HG03442 (cell line): ENCODE measurements around the gene PCDHGC3.

Source experiments
- ATAC-seq: cut with Tn5 transposase; IDR thresholded peaks from one replicate; pipeline ENCODE4 v1.9.1; 2021; ENCODE audit warnings: mild to moderate bottlenecking, moderate library complexity; ENCODE audit not compliant: unreplicated experiment

The PCDHGC3 gene

GRCh38 chr5:141484641-141485311 lies 9.0 kb downstream of the PCDHGC3 start, which contains the start of gene PCDHGC4:
TSS of gene PCDHGC4 (plus strand) at chr5:141485030. CDS start at chr5:141485174, 144 bp downstream.
- no peak for ATAC-seq

GRCh38 chr5:141485321-141486055 lies 9.7 kb downstream of the PCDHGC3 start:
- ATAC-seq, result no peak

- ATAC-seq, result no peak
These were observed 10.3 kb downstream of the PCDHGC3 start for GRCh38 chr5:141486091-141486490.

- ATAC-seq, result no peak
These were observed 11.4 kb downstream of the PCDHGC3 start for GRCh38 chr5:141487131-141487530.

GRCh38 chr5:141488591-141489561 lies 13.1 kb downstream of the PCDHGC3 start, which contains the start of gene PCDHGC5:
TSS of gene PCDHGC5 (plus strand) at chr5:141489081. CDS start at chr5:141489241, 160 bp downstream.
- ATAC-seq, result no peak

GRCh38 chr5:141489841-141490240 lies 14.1 kb downstream of the PCDHGC3 start:
- no peak for ATAC-seq

GRCh38 chr5:141490271-141490670 lies 14.5 kb downstream of the PCDHGC3 start:
- no peak for ATAC-seq

GRCh38 chr5:141490771-141491170 lies 15.0 kb downstream of the PCDHGC3 start:
- no peak for ATAC-seq

GRCh38 chr5:141491323-141492167 lies 15.8 kb downstream of the PCDHGC3 start:
- ATAC-seq, result peak; percentile 15

- ATAC-seq, result peak; percentile 42
These were observed 16.6 kb downstream of the PCDHGC3 start for GRCh38 chr5:141492168-141492885.

- no peak for ATAC-seq
These were observed 18.0 kb downstream of the PCDHGC3 start for GRCh38 chr5:141493500-141494422.

- ATAC-seq, result no peak
These were observed 19.1 kb downstream of the PCDHGC3 start for GRCh38 chr5:141494761-141495452.

GRCh38 chr5:141495453-141495811 lies 19.7 kb downstream of the PCDHGC3 start:
- no peak for ATAC-seq

GRCh38 chr5:141496038-141496437 lies 20.3 kb downstream of the PCDHGC3 start:
- ATAC-seq, result no peak

- no peak for ATAC-seq
These were observed 26.0 kb downstream of the PCDHGC3 start for GRCh38 chr5:141501761-141502160.

GRCh38 chr5:141503681-141504080 lies 27.9 kb downstream of the PCDHGC3 start:
- ATAC-seq, result no peak

- no peak for ATAC-seq
These were observed 28.4 kb downstream of the PCDHGC3 start for GRCh38 chr5:141504216-141504615.
